PC-9 (cell line): ENCODE data around the gene TMUB1. TPM values are rescaled to one million over a fixed set of nuclear protein-coding genes. Genes with fewer than 3 reads are reported as not detected.

ENCODE experiments used
- BruUV-seq: library from RNA; stranded (reverse); fragments of 400-500 nt; replicated peaks from 2 replicates; lab custom pipeline; 2021; lab: Mats Ljungman, UMichigan
- CTCF ChIA-PET: fragments of 300-600 bp; sonication (Branson Sonifier 250); formaldehyde crosslinking; loops from one replicate; lab custom pipeline; 2022; ENCODE audit warnings: antibody characterized with exemption; lab: Charles Lee
- POLR2A ChIA-PET: fragments of 300-600 bp; sonication (Branson Sonifier 250); formaldehyde crosslinking; loops from one replicate; lab custom pipeline; 2022; ENCODE audit warnings: antibody characterized with exemption; ENCODE audit not compliant: unreplicated experiment; lab: Charles Lee
- DNase-seq, 2 experiments: peaks; one replicate each; pipeline versions ENCODE4 v3.0.0 to v3.0.0-alpha.2; 2015 to 2022; ENCODE audit warnings: mixed read lengths in 1 of 2
- H2AFZ ChIP-seq: fragments of 200-600 bp; sonication (generic); 2 replicates; pipeline ENCODE4 v1.8.1; 2017; ENCODE audit warnings: antibody characterized with exemption
- H3F3A ChIP-seq: fragments of 200-600 bp; sonication (generic); 2 replicates; pipeline ENCODE4 v1.8.1; 2017; ENCODE audit warnings: antibody characterized with exemption, mild to moderate bottlenecking, low read depth; ENCODE audit not compliant: insufficient read depth
- H3K27ac ChIP-seq: fragments of 200-600 bp; sonication (generic); 2 replicates; pipeline ENCODE4 v1.6.1; 2016; ENCODE audit warnings: mixed run types
- H3K27me3 ChIP-seq: fragments of 200-600 bp; sonication (generic); 2 replicates; pipeline ENCODE4 v1.6.1; 2016; ENCODE audit warnings: low read depth, mixed run types; ENCODE audit not compliant: insufficient read depth
- H3K36me3 ChIP-seq: fragments of 200-600 bp; sonication (generic); 2 replicates; pipeline ENCODE4 v1.6.1; 2016; ENCODE audit warnings: low read depth, mixed run types
- H3K4me1 ChIP-seq: fragments of 200-600 bp; sonication (generic); replicated peaks from 2 replicates; pipeline ENCODE4 v1.6.1; 2016; ENCODE audit warnings: mixed run types; ENCODE audit not compliant: insufficient read depth
- H3K4me2 ChIP-seq: fragments of 200-600 bp; sonication (generic); 2 replicates; pipeline ENCODE4 v1.6.1; 2017; ENCODE audit warnings: mixed run types
- H3K4me3 ChIP-seq: fragments of 200-600 bp; sonication (generic); 2 replicates; pipeline ENCODE4 v1.6.1; 2016; ENCODE audit warnings: mixed run types
- H3K79me2 ChIP-seq: fragments of 200-600 bp; sonication (generic); 2 replicates; pipeline ENCODE4 v1.6.1; 2017; ENCODE audit warnings: low read depth, mixed run types
- H3K9me2 ChIP-seq: fragments of 200-600 bp; sonication (generic); 2 replicates; pipeline ENCODE4 v1.8.1; 2017; ENCODE audit warnings: mild to moderate bottlenecking; ENCODE audit not compliant: insufficient read depth
- H3K9me3 ChIP-seq: fragments of 200-600 bp; sonication (generic); 2 replicates; pipeline ENCODE4 v1.8.1; 2016; ENCODE audit warnings: low read depth; ENCODE audit not compliant: insufficient read depth
- H4K20me1 ChIP-seq: fragments of 200-600 bp; sonication (generic); 2 replicates; pipeline ENCODE4 v1.8.1; 2017; ENCODE audit not compliant: insufficient read depth
- CTCF ChIP-seq: fragments of 200-600 bp; sonication (generic); conservative IDR thresholded peaks from 2 replicates; pipeline ENCODE4 v1.6.1; 2017; ENCODE audit warnings: mixed run types, antibody characterized with exemption, mild to moderate bottlenecking, moderate library complexity
- EZH2 ChIP-seq: fragments of 200-600 bp; sonication (generic); IDR thresholded peaks from 2 replicates; pipeline ENCODE4 v1.8.0; 2017; ENCODE audit warnings: antibody characterized with exemption, low read depth
- intact Hi-C: fragments of 100-400 bp; cut with micrococcal nuclease; formaldehyde crosslinking; loops from one replicate; pipeline ENCODE4 v1.10.0; 2022; ENCODE audit not compliant: unreplicated experiment
- total RNA-seq: library from RNA; stranded (reverse); gene quantifications from 2 replicates; pipeline ENCODE4 v1.2.3, GENCODE V29; 2021

The TMUB1 gene
- total RNA-seq, 1 experiment from 2014 or later, result 87.8 TPM

GRCh38 chr7:151085691-151086620 lies 2.7 kb upstream of the TMUB1 start, which contains the start of gene AGAP3:
TSS of gene AGAP3 (plus strand) at chr7:151086475. CDS start at chr7:151086742, 267 bp downstream.
- Histone ChIP-seq H3K36me3 (no peaks in the 10 kb centered on the region), H4K20me1 (peaks cover 30% of the 10 kb centered on the region), H3K9me2 (no peaks in the 10 kb centered on the region), H2AFZ (peak within 1 kb of the TSS; percentile 91), H3F3A (peaks cover 33% of the 10 kb centered on the region; the same call in 1 of the 2 replicates), H3K27ac (peak within 1 kb of the TSS; percentile 41; the same call in 1 of the 2 replicates), H3K4me2 (peak within 1 kb of the TSS; percentile 98), H3K9me3 (no peaks in the 10 kb centered on the region), H3K27me3 (no peaks in the 10 kb centered on the region), H3K79me2 (peaks cover 59% of the 10 kb centered on the region), H3K4me1 (peaks cover 47% of the 10 kb centered on the region), H3K4me3 (peak within 1 kb of the TSS; percentile 100)
- CTCF ChIA-PET, result interaction anchor here (0.6 to 0.7 kb wide), 2 partner anchors 17 to 24 kb away, joined by 3 read pairs; no protein-coding TSS in a partner anchor
- TF ChIP-seq CTCF (no peak), EZH2 (no peak)
- BruUV-seq, result no TSS peak
- DNase-seq, result peak; percentile 87 to 97
- POLR2A ChIA-PET, result interaction anchor here (0.6 kb wide), 4 partner anchors 9 to 80 kb away, joined by 3 to 5 read pairs (median 4); no protein-coding TSS in a partner anchor
- intact Hi-C loops, result loop anchor here (1.0 to 10.0 kb wide), 4 partner anchors 27 to 111 kb away; partner anchors contain the start of genes ABCB8 and KCNH2

GRCh38 chr7:151085329-151085690 lies 2.0 kb upstream of the TMUB1 start:
- peaks cover 54% of the 10 kb centered on the region for H3K79me2 ChIP-seq
- peak overlapping the region; percentile 72; the same call in 1 of the 2 replicates for H3K4me3 ChIP-seq
- peaks cover 25% of the 10 kb centered on the region for H4K20me1 ChIP-seq
- no peak for DNase-seq
- BruUV-seq, result no TSS peak
- H3K9me3 ChIP-seq, result no peaks in the 10 kb centered on the region
- no peak overlapping the region for H3K27ac ChIP-seq
- POLR2A ChIA-PET, result interaction anchor here (0.6 to 0.7 kb wide), 3 partner anchors 9 to 52 kb away, joined by 3 to 8 read pairs (median 5); no protein-coding TSS in a partner anchor
- H3F3A ChIP-seq, result peaks cover 35% of the 10 kb centered on the region; the same call in 1 of the 2 replicates
- intact Hi-C loops, result loop anchor here (10.0 kb wide), 1 partner anchor 111 kb away; the partner anchor contains the start of gene KCNH2
- H3K9me2 ChIP-seq, result no peaks in the 10 kb centered on the region
- H3K27me3 ChIP-seq, result no peaks in the 10 kb centered on the region
- peak overlapping the region; percentile 91 for H2AFZ ChIP-seq
- CTCF ChIA-PET, result interaction anchor here (0.6 to 0.7 kb wide), 3 partner anchors 23 to 513 kb away, joined by 3 read pairs; no protein-coding TSS in a partner anchor
- H3K4me1 ChIP-seq, result peaks cover 47% of the 10 kb centered on the region
- no peak for TF ChIP-seq CTCF
- no peak for TF ChIP-seq EZH2
- no peaks in the 10 kb centered on the region for H3K36me3 ChIP-seq
- peak overlapping the region; percentile 96 for H3K4me2 ChIP-seq

GRCh38 chr7:151083824-151084160 lies 499 bp upstream of the TMUB1 start:
- ChIA-PET POLR2A (interaction anchor here (0.6 kb wide), 1 partner anchor 276 kb away, joined by 4 read pairs; no protein-coding TSS in a partner anchor), CTCF (interaction anchor here (0.6 kb wide), 1 partner anchor 143 kb away, joined by 3 read pairs; the partner anchor contains the start of gene ABCF2)
- Histone ChIP-seq H4K20me1 (peaks cover 18% of the 10 kb centered on the region), H3K9me3 (no peaks in the 10 kb centered on the region), H3K27ac (no peak overlapping the region), H3K4me3 (peak overlapping the region; percentile 89), H3K27me3 (no peaks in the 10 kb centered on the region), H3F3A (peaks cover 42% of the 10 kb centered on the region; the same call in 1 of the 2 replicates), H3K9me2 (no peaks in the 10 kb centered on the region), H3K4me1 (peaks cover 48% of the 10 kb centered on the region), H3K4me2 (peak overlapping the region; percentile 100), H3K36me3 (no peaks in the 10 kb centered on the region), H3K79me2 (peaks cover 54% of the 10 kb centered on the region), H2AFZ (peak overlapping the region; percentile 83)
- TF ChIP-seq CTCF (no peak), EZH2 (no peak)
- intact Hi-C loops, result loop anchor here (10.0 kb wide), 1 partner anchor 109 kb away; the partner anchor contains the start of gene KCNH2
- BruUV-seq, result no TSS peak
- DNase-seq, result no peak
